ENCODE measurements around the gene ADAMTS16. TPM values are rescaled to one million over a fixed set of nuclear protein-coding genes. Genes with fewer than 3 reads are reported as not detected.

Gene ADAMTS16
- total and polyA plus RNA-seq, 9 of the 15 experiments (the other 6 are each of a cell fraction or from before 2014, with no cell fraction given): not detected

DNA sequence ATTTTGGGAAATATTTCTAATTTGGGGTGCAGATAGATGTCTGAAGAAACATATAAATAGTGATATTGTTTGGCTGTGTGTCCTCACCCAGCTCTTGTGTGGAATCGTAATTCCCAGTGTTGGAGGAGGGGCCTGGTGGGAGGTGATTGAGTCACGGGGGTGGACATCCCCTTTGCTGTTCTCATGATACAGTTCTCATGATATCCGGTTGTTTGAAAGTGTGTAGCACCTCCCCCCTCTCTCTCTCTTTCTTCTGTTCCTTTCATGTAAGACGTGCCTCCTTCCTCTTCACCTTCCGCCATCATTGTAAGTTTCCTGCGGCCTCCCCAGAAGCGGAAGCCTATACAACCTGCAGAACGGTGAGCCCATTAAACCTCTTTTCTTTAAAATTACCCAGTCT is 11.4 kb upstream of the ADAMTS16 start:
- intact Hi-C loops (cut with micrococcal nuclease): no loop called here
- H3K4me2 ChIP-seq (ENCODE audit: insufficient read depth, low read length): 0 out of 2 replicates have a peak overlapping the region, but pooled peaks have one; percentile 1
- ChIA-PET CTCF (ENCODE audit: low intra/inter-chr PET ratio) (no interaction called here), POLR2A (no interaction called here)
- H3K4me3 ChIP-seq: no peak overlapping the region
- no peaks in the 10 kb centered on the region for H3K9me1 ChIP-seq (ENCODE audit: control insufficient read depth, insufficient read depth, low read length)
- peaks cover 0 to 23% of the 10 kb centered on the region in 2 experiments; a peak in 3 of 5 replicates for H3K27me3 ChIP-seq (ENCODE audit: control insufficient read depth in 2 of 2, insufficient read depth in 2 of 2, low read length in 2 of 2)
- H3K4me1 ChIP-seq (replicated peaks in 1 of 2; ENCODE audit: control insufficient read depth in 2 of 2, insufficient read depth in 2 of 2, low read length in 2 of 2): no peaks in the 10 kb centered on the region
- no peak overlapping the region for H3K9ac ChIP-seq (ENCODE audit: insufficient read depth in 1 of 2, low read depth in 2 of 2, low read length in 2 of 2)
- BruUV-seq (replicated peaks): no TSS peak
- FAIRE-seq (no peak), DNase-seq (ENCODE audit: extremely low read depth in 1 of 4, low spot score in 3 of 4) (no peak), ATAC-seq (no peak)
- peak overlapping the region; percentile 14; the same call in 1 of the 2 replicates for H2AFZ ChIP-seq (ENCODE audit: low read depth, low read length)
- no peaks in the 10 kb centered on the region for H3K36me3 ChIP-seq (ENCODE audit: control insufficient read depth, insufficient read depth, low read length)
- H4K20me1 ChIP-seq (replicated peaks; ENCODE audit: control insufficient read depth, insufficient read depth, low read length): no peaks in the 10 kb centered on the region
- H3K9me3 ChIP-seq (replicated peaks; ENCODE audit: control insufficient read depth, insufficient read depth, low read depth, low read length): no peaks in the 10 kb centered on the region
- WGBS (ENCODE audit: insufficient coverage, low coverage, missing lambda C conversion rate): 5% methylated on average over 8 of the region's 8 CpGs
- no peak overlapping the region for H3K27ac ChIP-seq (ENCODE audit: extremely low read depth, low read depth, low read length)
- in situ Hi-C loops (cut with MboI): no loop called here
- no peaks in the 10 kb centered on the region for H3K79me2 ChIP-seq (ENCODE audit: control insufficient read depth, insufficient read depth, low read length)
- TF ChIP-seq TEAD1 (CRISPR knock-in tag; IDR thresholded peaks at IDR 0.05) (no peak), FOXP1 (CRISPR knock-in tag; IDR thresholded peaks at IDR 0.05) (no peak), TEAD2 (tag; IDR thresholded peaks at IDR 0.05) (no peak), RBM15 (IDR thresholded peaks at IDR 0.05; ENCODE audit: insufficient read depth, low read length) (no peak), NFATC3 (IDR thresholded peaks at IDR 0.05) (no peak), ZBED1 (IDR thresholded peaks at IDR 0.05) (no peak), SRSF3 (IDR thresholded peaks at IDR 0.05; ENCODE audit: insufficient read depth, low read length) (no peak), JUND (IDR thresholded peaks at IDR 0.05; ENCODE audit: borderline replicate concordance, low read depth, low read length) (no peak), JUND (tag; IDR thresholded peaks at IDR 0.05; ENCODE audit: borderline replicate concordance, low read depth, low read length) (no peak), NEUROD1 (IDR thresholded peaks at IDR 0.05; ENCODE audit: borderline replicate concordance, low read depth, low read length, partially characterized antibody) (no peak), ZNF165 (CRISPR knock-in tag; IDR thresholded peaks at IDR 0.05; ENCODE audit: borderline replicate concordance) (no peak), FOXA1 (IDR thresholded peaks at IDR 0.05; ENCODE audit: borderline replicate concordance) (no peak), GABPB2 (CRISPR knock-in tag; conservative IDR thresholded peaks at IDR 0.05) (no peak), HDAC1 (IDR thresholded peaks at IDR 0.05) (no peak)
- TF ChIP-seq, protein P1, sequence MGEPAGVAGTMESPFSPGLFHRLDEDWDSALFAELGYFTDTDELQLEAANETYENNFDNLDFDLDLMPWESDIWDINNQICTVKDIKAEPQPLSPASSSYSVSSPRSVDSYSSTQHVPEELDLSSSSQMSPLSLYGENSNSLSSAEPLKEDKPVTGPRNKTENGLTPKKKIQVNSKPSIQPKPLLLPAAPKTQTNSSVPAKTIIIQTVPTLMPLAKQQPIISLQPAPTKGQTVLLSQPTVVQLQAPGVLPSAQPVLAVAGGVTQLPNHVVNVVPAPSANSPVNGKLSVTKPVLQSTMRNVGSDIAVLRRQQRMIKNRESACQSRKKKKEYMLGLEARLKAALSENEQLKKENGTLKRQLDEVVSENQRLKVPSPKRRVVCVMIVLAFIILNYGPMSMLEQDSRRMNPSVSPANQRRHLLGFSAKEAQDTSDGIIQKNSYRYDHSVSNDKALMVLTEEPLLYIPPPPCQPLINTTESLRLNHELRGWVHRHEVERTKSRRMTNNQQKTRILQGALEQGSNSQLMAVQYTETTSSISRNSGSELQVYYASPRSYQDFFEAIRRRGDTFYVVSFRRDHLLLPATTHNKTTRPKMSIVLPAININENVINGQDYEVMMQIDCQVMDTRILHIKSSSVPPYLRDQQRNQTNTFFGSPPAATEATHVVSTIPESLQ (CRISPR knock-in tag; IDR thresholded peaks at IDR 0.05): no peak
- TF ChIP-seq, protein P2, sequence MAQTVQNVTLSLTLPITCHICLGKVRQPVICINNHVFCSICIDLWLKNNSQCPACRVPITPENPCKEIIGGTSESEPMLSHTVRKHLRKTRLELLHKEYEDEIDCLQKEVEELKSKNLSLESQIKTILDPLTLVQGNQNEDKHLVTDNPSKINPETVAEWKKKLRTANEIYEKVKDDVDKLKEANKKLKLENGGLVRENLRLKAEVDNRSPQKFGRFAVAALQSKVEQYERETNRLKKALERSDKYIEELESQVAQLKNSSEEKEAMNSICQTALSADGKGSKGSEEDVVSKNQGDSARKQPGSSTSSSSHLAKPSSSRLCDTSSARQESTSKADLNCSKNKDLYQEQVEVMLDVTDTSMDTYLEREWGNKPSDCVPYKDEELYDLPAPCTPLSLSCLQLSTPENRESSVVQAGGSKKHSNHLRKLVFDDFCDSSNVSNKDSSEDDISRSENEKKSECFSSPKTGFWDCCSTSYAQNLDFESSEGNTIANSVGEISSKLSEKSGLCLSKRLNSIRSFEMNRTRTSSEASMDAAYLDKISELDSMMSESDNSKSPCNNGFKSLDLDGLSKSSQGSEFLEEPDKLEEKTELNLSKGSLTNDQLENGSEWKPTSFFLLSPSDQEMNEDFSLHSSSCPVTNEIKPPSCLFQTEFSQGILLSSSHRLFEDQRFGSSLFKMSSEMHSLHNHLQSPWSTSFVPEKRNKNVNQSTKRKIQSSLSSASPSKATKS (CRISPR knock-in tag; IDR thresholded peaks at IDR 0.05): no peak
- TF ChIP-seq, protein P3, sequence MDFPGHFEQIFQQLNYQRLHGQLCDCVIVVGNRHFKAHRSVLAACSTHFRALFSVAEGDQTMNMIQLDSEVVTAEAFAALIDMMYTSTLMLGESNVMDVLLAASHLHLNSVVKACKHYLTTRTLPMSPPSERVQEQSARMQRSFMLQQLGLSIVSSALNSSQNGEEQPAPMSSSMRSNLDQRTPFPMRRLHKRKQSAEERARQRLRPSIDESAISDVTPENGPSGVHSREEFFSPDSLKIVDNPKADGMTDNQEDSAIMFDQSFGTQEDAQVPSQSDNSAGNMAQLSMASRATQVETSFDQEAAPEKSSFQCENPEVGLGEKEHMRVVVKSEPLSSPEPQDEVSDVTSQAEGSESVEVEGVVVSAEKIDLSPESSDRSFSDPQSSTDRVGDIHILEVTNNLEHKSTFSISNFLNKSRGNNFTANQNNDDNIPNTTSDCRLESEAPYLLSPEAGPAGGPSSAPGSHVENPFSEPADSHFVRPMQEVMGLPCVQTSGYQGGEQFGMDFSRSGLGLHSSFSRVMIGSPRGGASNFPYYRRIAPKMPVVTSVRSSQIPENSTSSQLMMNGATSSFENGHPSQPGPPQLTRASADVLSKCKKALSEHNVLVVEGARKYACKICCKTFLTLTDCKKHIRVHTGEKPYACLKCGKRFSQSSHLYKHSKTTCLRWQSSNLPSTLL (IDR thresholded peaks at IDR 0.05): no peak
